ENCODE results near the gene RFXANK. TPM values are rescaled to one million over a fixed set of nuclear protein-coding genes. Genes with fewer than 3 reads are reported as not detected.
A peak's percentile ranks its signal among the peaks of the same experiment; 100 is the strongest.

Gene RFXANK
- total and polyA plus RNA-seq, 9 of the 15 experiments (the other 6 are each of a cell fraction or from before 2014, with no cell fraction given) = 68.6 to 181 (median 150) TPM

GRCh38 chr19:19214892-19215291 lies 22.8 kb downstream of the RFXANK start (continued):
- TF ChIP-seq, protein P1, sequence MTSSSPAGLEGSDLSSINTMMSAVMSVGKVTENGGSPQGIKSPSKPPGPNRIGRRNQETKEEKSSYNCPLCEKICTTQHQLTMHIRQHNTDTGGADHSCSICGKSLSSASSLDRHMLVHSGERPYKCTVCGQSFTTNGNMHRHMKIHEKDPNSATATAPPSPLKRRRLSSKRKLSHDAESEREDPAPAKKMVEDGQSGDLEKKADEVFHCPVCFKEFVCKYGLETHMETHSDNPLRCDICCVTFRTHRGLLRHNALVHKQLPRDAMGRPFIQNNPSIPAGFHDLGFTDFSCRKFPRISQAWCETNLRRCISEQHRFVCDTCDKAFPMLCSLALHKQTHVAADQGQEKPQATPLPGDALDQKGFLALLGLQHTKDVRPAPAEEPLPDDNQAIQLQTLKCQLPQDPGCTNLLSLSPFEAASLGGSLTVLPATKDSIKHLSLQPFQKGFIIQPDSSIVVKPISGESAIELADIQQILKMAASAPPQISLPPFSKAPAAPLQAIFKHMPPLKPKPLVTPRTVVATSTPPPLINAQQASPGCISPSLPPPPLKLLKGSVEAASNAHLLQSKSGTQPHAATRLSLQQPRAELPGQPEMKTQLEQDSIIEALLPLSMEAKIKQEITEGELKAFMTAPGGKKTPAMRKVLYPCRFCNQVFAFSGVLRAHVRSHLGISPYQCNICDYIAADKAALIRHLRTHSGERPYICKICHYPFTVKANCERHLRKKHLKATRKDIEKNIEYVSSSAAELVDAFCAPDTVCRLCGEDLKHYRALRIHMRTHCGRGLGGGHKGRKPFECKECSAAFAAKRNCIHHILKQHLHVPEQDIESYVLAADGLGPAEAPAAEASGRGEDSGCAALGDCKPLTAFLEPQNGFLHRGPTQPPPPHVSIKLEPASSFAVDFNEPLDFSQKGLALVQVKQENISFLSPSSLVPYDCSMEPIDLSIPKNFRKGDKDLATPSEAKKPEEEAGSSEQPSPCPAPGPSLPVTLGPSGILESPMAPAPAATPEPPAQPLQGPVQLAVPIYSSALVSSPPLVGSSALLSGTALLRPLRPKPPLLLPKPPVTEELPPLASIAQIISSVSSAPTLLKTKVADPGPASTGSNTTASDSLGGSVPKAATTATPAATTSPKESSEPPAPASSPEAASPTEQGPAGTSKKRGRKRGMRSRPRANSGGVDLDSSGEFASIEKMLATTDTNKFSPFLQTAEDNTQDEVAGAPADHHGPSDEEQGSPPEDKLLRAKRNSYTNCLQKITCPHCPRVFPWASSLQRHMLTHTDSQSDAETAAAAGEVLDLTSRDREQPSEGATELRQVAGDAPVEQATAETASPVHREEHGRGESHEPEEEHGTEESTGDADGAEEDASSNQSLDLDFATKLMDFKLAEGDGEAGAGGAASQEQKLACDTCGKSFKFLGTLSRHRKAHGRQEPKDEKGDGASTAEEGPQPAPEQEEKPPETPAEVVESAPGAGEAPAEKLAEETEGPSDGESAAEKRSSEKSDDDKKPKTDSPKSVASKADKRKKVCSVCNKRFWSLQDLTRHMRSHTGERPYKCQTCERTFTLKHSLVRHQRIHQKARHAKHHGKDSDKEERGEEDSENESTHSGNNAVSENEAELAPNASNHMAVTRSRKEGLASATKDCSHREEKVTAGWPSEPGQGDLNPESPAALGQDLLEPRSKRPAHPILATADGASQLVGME (CRISPR knock-in tag; IDR thresholded peaks at IDR 0.05) = no peak
- TF ChIP-seq ZZZ3 (IDR thresholded peaks at IDR 0.05) (no peak), LCOR (CRISPR knock-in tag; IDR thresholded peaks at IDR 0.05) (no peak), NUFIP1 (IDR thresholded peaks at IDR 0.05; ENCODE audit: partially characterized antibody) (no peak), ETS2 (tag; IDR thresholded peaks at IDR 0.05; ENCODE audit: borderline replicate concordance, poor library complexity, severe bottlenecking) (no peak), ZSCAN32 (CRISPR knock-in tag; IDR thresholded peaks at IDR 0.05) (no peak), ZBTB8A (IDR thresholded peaks at IDR 0.05; ENCODE audit: partially characterized antibody) (no peak), L3MBTL2 (IDR thresholded peaks at IDR 0.05) (no peak), RBM17 (IDR thresholded peaks at IDR 0.05; ENCODE audit: borderline replicate concordance, low read depth, low read length) (no peak), ZKSCAN3 (CRISPR knock-in tag; IDR thresholded peaks at IDR 0.05) (no peak), RBM22 (IDR thresholded peaks at IDR 0.05; ENCODE audit: low read depth, low read length, poor library complexity, severe bottlenecking) (no peak), SIN3A (IDR thresholded peaks at IDR 0.05; ENCODE audit: borderline replicate concordance in 2 of 2, control insufficient read depth in 1 of 2, low read depth in 2 of 2, low read length in 2 of 2) (peak in 1 of 2 experiments; percentile 80; a peak in 1 of 4 replicates), YY1 (IDR thresholded peaks at IDR 0.05; ENCODE audit: borderline replicate concordance in 1 of 3, control insufficient read depth in 1 of 3, extremely low read depth in 1 of 3, insufficient read depth in 3 of 3, insufficient read length in 1 of 3, insufficient replicate concordance in 2 of 3, low read depth in 1 of 3, low read length in 2 of 3) (no peak), FOXP1 (CRISPR knock-in tag; IDR thresholded peaks at IDR 0.05) (peak; percentile 88), ZFP36 (IDR thresholded peaks at IDR 0.05; ENCODE audit: low read depth, low read length, partially characterized antibody) (peak; percentile 88), RCOR1 (IDR thresholded peaks at IDR 0.05; ENCODE audit: borderline replicate concordance in 1 of 2, low read depth in 2 of 2, low read length in 2 of 2) (peak in 1 of 2 experiments; percentile 68; a peak in 2 of 4 replicates), TAF15 (IDR thresholded peaks at IDR 0.05; ENCODE audit: low read depth, low read length) (no peak), POLR2A (conservative IDR thresholded peaks at IDR 0.05) (no peak), FOXJ2 (tag; IDR thresholded peaks at IDR 0.05) (no peak), SRF (CRISPR knock-in tag; IDR thresholded peaks at IDR 0.05) (no peak), CHD4 (IDR thresholded peaks at IDR 0.05; ENCODE audit: insufficient read depth, insufficient replicate concordance, low read depth, low read length, poor library complexity, severe bottlenecking) (no peak), CHD2 (IDR thresholded peaks at IDR 0.05; ENCODE audit: low read depth, low read length) (no peak), TEAD1 (CRISPR knock-in tag; IDR thresholded peaks at IDR 0.05) (0 out of 4 replicates have a peak, but pooled peaks of 1 of the 2 experiments have one; percentile 23)

Measured in K562 (cell line).